HG03039 (cell line): ENCODE measurements around the gene SLC5A1.
"Not testable (repeated sequence)": the region's sequence is repeated elsewhere in the genome, so short reads cannot be mapped to it uniquely, and the experiment has no call there.

ENCODE experiments used
- ATAC-seq: cut with Tn5 transposase; IDR thresholded peaks from one replicate; pipeline ENCODE4 v1.9.1; 2021; ENCODE audit warnings: mild to moderate bottlenecking, moderate library complexity; ENCODE audit not compliant: unreplicated experiment

Gene SLC5A1

GRCh38 chr22:32142600-32142999 lies 99.5 kb downstream of the SLC5A1 start:
- no peak for ATAC-seq

- no peak for ATAC-seq
Measured at GRCh38 chr22:32144496-32145274, 101.6 kb downstream of the SLC5A1 start.

DNA sequence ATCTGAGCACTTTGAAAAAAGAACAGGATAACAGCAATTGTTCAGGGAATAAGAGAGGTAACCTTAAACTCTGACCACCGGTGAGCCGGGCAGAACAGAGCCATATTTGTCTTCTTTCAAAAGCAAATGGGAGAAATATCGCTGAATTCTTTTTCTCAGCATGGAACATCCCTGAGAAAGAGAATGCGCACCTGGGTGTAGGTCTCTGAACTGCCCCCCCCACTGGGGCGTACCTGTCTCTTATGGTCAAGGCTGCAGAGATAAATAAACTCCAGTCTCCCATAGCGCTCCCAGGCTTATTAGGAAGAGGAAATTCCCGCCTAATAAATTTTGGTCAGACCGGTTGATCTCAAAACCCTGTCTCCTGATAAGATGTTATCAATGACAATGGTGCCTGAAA lies 104.1 kb downstream of the SLC5A1 start:
- ATAC-seq, result not testable (repeated sequence)

DNA sequence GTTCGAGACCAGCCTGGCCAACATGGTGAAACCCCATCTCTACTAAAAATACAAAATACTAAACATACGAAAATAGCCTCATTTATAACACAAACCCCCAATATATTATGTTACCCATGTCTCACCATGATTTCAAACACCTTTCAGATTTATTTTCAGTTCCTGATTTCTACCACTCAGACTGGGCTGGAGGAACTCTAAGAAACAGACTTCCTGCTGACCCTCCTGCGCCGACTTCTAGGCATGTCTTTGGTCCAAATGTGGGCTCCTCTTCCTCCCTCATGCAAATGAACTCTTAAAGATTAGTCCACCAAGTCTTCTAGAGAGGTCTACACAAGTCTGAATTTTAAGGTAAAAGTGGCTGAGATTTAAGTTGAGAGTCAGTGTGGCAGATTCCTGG lies 105.3 kb downstream of the SLC5A1 start:
- not testable (repeated sequence) for ATAC-seq

- not testable (repeated sequence) for ATAC-seq
Measured at GRCh38 chr22:32150647-32151046, 107.6 kb downstream of the SLC5A1 start.

- ATAC-seq, result not testable (repeated sequence)
Measured at GRCh38 chr22:32151641-32152040, 108.6 kb downstream of the SLC5A1 start.

DNA sequence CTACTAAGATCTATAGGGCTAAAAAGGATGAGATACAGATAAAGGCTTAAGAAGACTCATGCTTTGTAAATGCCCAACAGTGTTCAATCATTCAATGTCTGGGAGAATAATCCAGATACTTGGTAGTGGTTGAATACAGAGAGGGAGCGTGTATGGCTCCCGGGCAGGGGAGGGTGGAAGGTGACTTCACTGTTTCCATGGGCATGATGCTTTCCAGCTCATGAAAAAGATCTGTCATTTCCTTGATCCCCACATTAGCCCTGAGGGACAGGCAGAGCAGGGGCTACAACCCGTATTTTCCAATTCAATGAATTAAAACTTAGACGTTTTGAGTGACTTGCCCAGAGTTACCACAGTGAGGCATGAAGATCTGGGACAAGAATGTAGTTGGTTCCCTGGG lies 111.7 kb downstream of the SLC5A1 start:
- ATAC-seq, result not testable (repeated sequence)

- ATAC-seq, result not testable (repeated sequence)
Measured at GRCh38 chr22:32157632-32158031, 114.6 kb downstream of the SLC5A1 start.

DNA sequence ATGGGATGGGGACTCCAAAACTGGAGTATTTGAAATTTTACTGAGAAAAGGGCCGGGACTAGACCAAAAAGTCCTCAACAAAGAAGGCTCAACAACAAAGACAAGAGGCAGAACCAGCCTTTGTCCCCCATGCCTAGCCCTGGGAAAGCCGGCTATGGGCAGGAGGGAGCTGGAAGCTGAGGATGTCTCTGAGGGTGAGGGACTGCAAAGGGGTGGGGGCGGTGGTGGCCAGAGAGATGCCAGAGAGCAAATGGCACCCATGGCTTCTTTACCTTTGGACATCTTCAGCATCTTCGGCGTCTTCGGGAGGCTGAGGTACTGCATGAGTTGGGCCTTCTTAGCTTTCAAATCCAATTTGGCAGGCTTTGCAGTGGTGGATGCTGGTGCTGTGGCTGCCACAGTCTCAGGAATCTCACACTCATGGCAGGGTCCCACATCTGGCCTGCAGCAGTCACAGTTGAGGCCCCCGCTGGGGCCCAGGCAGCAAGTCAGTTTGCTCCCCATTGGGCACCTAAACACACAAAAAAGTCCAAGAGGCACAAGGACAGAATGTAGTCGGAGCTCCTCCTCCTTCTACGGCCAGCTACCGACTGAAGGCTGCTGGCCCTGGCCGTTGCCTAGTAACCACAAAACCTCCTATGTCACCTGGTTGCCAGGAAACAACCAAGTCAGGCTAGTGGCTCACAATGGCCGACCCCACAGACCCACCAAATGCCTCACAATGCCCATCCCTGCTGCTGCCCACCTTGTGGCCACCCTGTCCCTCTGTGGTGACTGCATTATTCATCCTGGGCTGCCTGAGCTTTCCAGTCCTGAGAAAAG lies 115.9 kb downstream of the SLC5A1 start, which contains the start of gene C22orf42:
Gene C22orf42, minus strand, starts transcription at position 592 of the 822 bp plus-strand sequence. Its CDS starts 88 bp downstream, at position 504.
- ATAC-seq, result no peak

GRCh38 chr22:32160411-32160810 lies 117.3 kb downstream of the SLC5A1 start:
- not testable (repeated sequence) for ATAC-seq
